GM12878 (cell line): ENCODE measurements around the gene TAS1R2. TPM values are rescaled to one million over a fixed set of nuclear protein-coding genes. Genes with fewer than 3 reads are reported as not detected.

Experiments used
- ATAC-seq: fragments of 200-7000 bp; cut with Tn5 transposase; 3 replicates; pipeline ENCODE4 v1.9.1; 2020; ENCODE audit warnings: mild to moderate bottlenecking, moderate library complexity
- BruUV-seq: library from RNA; stranded (reverse); fragments of 400-500 nt; replicated peaks from 2 replicates; lab custom pipeline; 2021; lab: Mats Ljungman, UMichigan
- CTCF ChIA-PET: fragments of 300-600 bp; sonication (Branson Sonifier 250); formaldehyde crosslinking; extraction: SDS; loops from one replicate; lab custom pipeline; 2021; ENCODE audit warnings: inconsistent platforms; lab: Yijun Ruan, JAX
- POLR2A ChIA-PET: fragments of 350-600 bp; formaldehyde crosslinking; extraction: SDS; loops from one replicate; lab custom pipeline; 2021; ENCODE audit warnings: inconsistent platforms; lab: Charles Lee
- RAD21 ChIA-PET: fragments of 300-600 bp; sonication (Branson Sonifier 250); formaldehyde crosslinking; loops from one replicate; lab custom pipeline; 2023; ENCODE audit warnings: antibody characterized with exemption; ENCODE audit not compliant: unreplicated experiment; lab: Charles Lee
- SMC1A ChIA-PET: fragments of 300-600 bp; sonication (Branson Sonifier 250); formaldehyde crosslinking; loops from one replicate; lab custom pipeline; 2023; ENCODE audit not compliant: unreplicated experiment, uncharacterized antibody; lab: Charles Lee
- DNase-seq: peaks from one replicate; pipeline ENCODE4 v3.0.0-alpha.2; 2011; ENCODE audit warnings: low read depth, low spot score
- FAIRE-seq: peaks from 3 replicates; lab custom pipeline; 2011; peaks lifted over from hg19 to GRCh38; lab: Jason Lieb, UNC
- H2AFZ ChIP-seq: 2 replicates; pipeline ENCODE4 v1.6.0; 2011; ENCODE audit warnings: low read depth, low read length, control low read depth; ENCODE audit not compliant: control insufficient read depth
- H3K27ac ChIP-seq: 2 replicates; pipeline ENCODE4 v1.5.1; 2011; ENCODE audit warnings: control low read depth; ENCODE audit not compliant: control insufficient read depth, insufficient read depth
- H3K27me3 ChIP-seq, 2 experiments: replicated peaks in 1 of 2; 2 replicates each; pipeline versions ENCODE4 v1.6.0 to v1.6.1; 2011; ENCODE audit warnings: low read length in 1 of 2; ENCODE audit not compliant: control insufficient read depth in 2 of 2, insufficient read depth in 2 of 2
- H3K36me3 ChIP-seq, 2 experiments: 2 replicates each; pipeline ENCODE4 v1.5.1; 2011; ENCODE audit warnings: low read length in 1 of 2; ENCODE audit not compliant: control insufficient read depth in 2 of 2, insufficient read depth in 2 of 2
- H3K4me1 ChIP-seq: 2 replicates; pipeline ENCODE4 v1.6.1; 2011; ENCODE audit warnings: mild to moderate bottlenecking, low read length, moderate library complexity, mixed read lengths; ENCODE audit not compliant: control insufficient read depth, insufficient read depth
- H3K4me2 ChIP-seq: 2 replicates; pipeline ENCODE4 v1.6.0; 2011; ENCODE audit warnings: control low read depth; ENCODE audit not compliant: control insufficient read depth, insufficient read depth
- H3K4me3 ChIP-seq: fragments of 200-600 bp; sonication (generic); 2 replicates; pipeline ENCODE4 v1.5.1; 2016
- H3K79me2 ChIP-seq: 2 replicates; pipeline ENCODE4 v1.6.0; 2011; ENCODE audit warnings: low read length; ENCODE audit not compliant: control insufficient read depth, insufficient read depth
- H3K9ac ChIP-seq: 2 replicates; pipeline ENCODE4 v1.8.0; 2011; ENCODE audit warnings: low read length, control low read depth, mixed read lengths; ENCODE audit not compliant: control insufficient read depth, insufficient read depth
- H3K9me3 ChIP-seq: replicated peaks from 3 replicates; pipeline ENCODE4 v1.5.1; 2011; ENCODE audit warnings: mild to moderate bottlenecking, low read length; ENCODE audit not compliant: control insufficient read depth, insufficient read depth
- H4K20me1 ChIP-seq: 2 replicates; pipeline ENCODE4 v1.6.0; 2011; ENCODE audit not compliant: control insufficient read depth, insufficient read depth
- DPF2 ChIP-seq: fragments of 450-650 bp; IDR thresholded peaks from 2 replicates; pipeline ENCODE4 v1.6.1; 2017; ENCODE audit warnings: mild to moderate bottlenecking
- POLR2AphosphoS5 ChIP-seq: IDR thresholded peaks from 2 replicates; pipeline ENCODE4 v1.6.1; 2011; ENCODE audit warnings: mild to moderate bottlenecking, low read length, inconsistent platforms
- WGBS: methylation state at CpG from one replicate; pipeline ENCODE4 v1.1.6; 2016; ENCODE audit warnings: low lambda C conversion rate; ENCODE audit not compliant: insufficient replicate concordance, insufficient coverage; ENCODE audit errors: missing lambda C conversion rate; 5-methylcytosine and 5-hydroxymethylcytosine counted together
- in situ Hi-C: fragments of 300-500 bp; cut with MboI; formaldehyde crosslinking; loops from 9 replicates; pipeline ENCODE4 v1.14.3; 2018; ENCODE audit warnings: mixed read lengths
- intact Hi-C: fragments of 100-400 bp; cut with micrococcal nuclease; formaldehyde crosslinking; loops from one replicate; pipeline ENCODE4 v1.14.2; 2022; ENCODE audit not compliant: unreplicated experiment
- polyA plus RNA-seq, 11 experiments: library from polyadenylated mRNA; depleted of rRNA in 4 of 11; unstranded in 6 of 11; stranded (reverse) in 5 of 11; fragments of >200 nt; fragmentation: Nextera tagmentation in 4 of 11; fragmentation: Illumina TruSeq in 1 of 11; extraction: Ambion mirVana in 4 of 11; extraction: Trizol in 1 of 11; gene quantifications; 1 replicate in 1 of 11; 2 replicates in 10 of 11; pipeline versions ENCODE4 v1.2.1 to v1.2.3, GENCODE V29; 2011 to 2016; ENCODE audit warnings: inconsistent platforms in 2 of 11, missing spikeins in 2 of 11, low read depth in 1 of 11
- total RNA-seq, 4 experiments: library from RNA; depleted of rRNA in 3 of 4; stranded (reverse); fragments of >200 nt in 3 of 4; fragmentation: Illumina TruSeq in 1 of 4; extraction: Trizol in 1 of 4; gene quantifications; 2 replicates each; pipeline versions ENCODE4 v1.2.1 to v1.2.3, GENCODE V29; 2013 to 2021
- TF ChIP-seq, protein P1 (sequence below): fragments of 450-650 bp; IDR thresholded peaks from 2 replicates; pipeline ENCODE4 v1.6.1; 2017; ENCODE audit warnings: mild to moderate bottlenecking

TAS1R2 gene
- total and polyA plus RNA-seq, 10 of the 15 experiments (the other 5 are each of a cell fraction or from before 2014, with no cell fraction given) = not detected

DNA sequence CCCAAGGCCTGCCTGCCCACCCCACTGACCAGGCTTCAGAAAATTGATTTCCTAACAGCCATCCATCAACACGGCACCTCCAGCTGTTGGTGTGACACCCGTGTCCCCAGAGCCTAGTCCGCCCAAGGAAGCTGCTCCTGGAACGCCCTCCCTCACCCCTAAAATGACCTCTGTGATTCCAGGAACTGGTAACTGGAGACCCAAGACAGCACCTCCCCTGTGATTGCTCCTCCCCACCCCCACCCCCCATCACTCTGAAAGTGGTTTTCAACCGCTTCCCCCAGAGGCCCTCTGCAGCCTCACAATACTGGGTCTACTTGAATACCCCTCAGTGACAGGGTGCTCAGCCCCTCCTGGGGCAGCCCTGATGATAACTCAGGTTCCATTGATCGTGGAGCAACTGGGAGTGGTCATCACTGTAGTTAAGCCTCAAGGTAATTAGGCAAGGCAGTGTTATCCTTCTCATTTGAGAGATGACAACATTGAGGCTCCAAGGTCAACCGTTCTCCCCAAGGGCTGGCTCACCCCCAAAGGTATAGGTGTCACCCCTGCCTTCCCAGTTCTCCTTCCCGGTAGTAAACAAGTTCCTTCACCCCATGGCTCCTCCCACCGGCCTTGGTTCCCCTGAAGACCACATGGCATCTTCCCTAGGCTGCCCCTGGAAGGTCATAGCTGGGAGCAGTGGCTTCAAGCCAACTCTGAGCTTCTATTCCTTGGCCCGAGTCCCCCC, 52.0 kb downstream of the TAS1R2 start (continued):
- TF ChIP-seq, protein P1, sequence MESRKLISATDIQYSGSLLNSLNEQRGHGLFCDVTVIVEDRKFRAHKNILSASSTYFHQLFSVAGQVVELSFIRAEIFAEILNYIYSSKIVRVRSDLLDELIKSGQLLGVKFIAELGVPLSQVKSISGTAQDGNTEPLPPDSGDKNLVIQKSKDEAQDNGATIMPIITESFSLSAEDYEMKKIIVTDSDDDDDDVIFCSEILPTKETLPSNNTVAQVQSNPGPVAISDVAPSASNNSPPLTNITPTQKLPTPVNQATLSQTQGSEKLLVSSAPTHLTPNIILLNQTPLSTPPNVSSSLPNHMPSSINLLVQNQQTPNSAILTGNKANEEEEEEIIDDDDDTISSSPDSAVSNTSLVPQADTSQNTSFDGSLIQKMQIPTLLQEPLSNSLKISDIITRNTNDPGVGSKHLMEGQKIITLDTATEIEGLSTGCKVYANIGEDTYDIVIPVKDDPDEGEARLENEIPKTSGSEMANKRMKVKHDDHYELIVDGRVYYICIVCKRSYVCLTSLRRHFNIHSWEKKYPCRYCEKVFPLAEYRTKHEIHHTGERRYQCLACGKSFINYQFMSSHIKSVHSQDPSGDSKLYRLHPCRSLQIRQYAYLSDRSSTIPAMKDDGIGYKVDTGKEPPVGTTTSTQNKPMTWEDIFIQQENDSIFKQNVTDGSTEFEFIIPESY = no peak

DNA sequence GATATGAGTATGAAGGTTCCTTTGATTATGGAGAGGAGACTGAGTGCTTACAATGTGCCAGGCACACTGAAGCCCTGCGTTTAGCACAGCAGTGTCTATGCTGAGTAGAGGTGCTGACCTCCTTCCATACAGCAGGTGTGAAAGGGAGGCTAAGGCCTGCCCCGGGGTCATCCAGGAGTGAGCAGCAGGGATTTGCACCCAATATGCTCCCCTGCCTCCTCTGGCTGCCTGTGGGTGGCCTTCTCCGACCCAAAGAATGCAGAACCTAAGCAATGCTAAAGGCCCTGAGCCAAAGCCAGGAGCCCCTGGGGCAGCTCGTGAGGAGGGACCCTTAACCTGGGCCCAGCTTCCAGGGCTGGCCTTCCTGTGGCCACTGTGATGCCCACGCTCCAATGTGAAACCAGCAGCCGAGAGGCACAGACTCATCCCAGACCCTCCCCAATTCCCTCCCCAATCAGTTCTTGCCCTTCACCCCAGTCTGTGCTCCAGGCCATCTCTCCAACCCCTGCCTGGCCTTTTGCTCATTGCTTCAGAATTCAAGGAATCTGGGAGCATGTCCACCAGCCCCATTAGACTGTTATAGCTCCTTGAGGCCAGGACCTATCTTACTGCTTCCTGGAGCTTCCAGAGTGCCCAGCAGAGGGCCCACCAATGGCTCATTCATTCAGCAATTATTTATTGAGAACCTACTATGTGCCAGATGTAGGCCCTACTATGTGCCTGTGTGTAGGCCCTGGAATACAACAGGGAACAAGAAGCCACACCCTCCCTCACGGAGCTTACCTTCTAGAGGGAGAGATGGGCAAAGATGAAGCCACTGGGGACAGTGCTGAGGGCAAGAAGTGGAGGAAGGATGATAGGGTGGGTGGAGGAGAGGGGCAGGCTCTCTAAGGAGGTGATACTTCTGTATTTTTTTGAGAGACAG, 53.3 kb downstream of the TAS1R2 start:
- CTCF ChIA-PET = interaction anchor here (1.4 kb wide), 1 partner anchor 7 kb away, joined by 3 read pairs; no protein-coding TSS in a partner anchor
- no peak for ATAC-seq
- H3K9me3 ChIP-seq = no peaks in the 10 kb centered on the region
- H3K27ac ChIP-seq = no peak overlapping the region
- no peak overlapping the region for H2AFZ ChIP-seq
- no peaks in the 10 kb centered on the region for H4K20me1 ChIP-seq
- no peaks in the 10 kb centered on the region for H3K36me3 ChIP-seq
- H3K4me2 ChIP-seq = no peak overlapping the region
- no peak for DNase-seq
- no peak overlapping the region for H3K9ac ChIP-seq
- no TSS peak for BruUV-seq
- H3K27me3 ChIP-seq = peaks cover 0 to 1% of the 10 kb centered on the region in 2 experiments; a peak in 3 of 4 replicates
- FAIRE-seq = no peak
- H3K4me1 ChIP-seq = no peaks in the 10 kb centered on the region
- RAD21 ChIA-PET = no interaction called here
- POLR2A ChIA-PET = no interaction called here
- SMC1A ChIA-PET = no interaction called here
- intact Hi-C loops (no loop called here), in situ Hi-C loops (no loop called here)
- H3K79me2 ChIP-seq = no peaks in the 10 kb centered on the region
- 29% methylated on average over 7 of the region's 7 CpGs for WGBS
- no peak overlapping the region for H3K4me3 ChIP-seq
- 0 out of 2 replicates have a peak, but pooled peaks have one; percentile 49 for TF ChIP-seq DPF2
- no peak for TF ChIP-seq POLR2AphosphoS5
- TF ChIP-seq, all 136 proteins: peak for 1
